Ramos (cell line): ENCODE data around the gene TMOD4.

Source experiments
- in situ Hi-C: fragments of 300-500 bp; cut with MboI; formaldehyde crosslinking; loops from one replicate; pipeline ENCODE4 v1.14.3; 2022; ENCODE audit warnings: low sequenced_read_pairs; ENCODE audit not compliant: unreplicated experiment

The TMOD4 gene

DNA sequence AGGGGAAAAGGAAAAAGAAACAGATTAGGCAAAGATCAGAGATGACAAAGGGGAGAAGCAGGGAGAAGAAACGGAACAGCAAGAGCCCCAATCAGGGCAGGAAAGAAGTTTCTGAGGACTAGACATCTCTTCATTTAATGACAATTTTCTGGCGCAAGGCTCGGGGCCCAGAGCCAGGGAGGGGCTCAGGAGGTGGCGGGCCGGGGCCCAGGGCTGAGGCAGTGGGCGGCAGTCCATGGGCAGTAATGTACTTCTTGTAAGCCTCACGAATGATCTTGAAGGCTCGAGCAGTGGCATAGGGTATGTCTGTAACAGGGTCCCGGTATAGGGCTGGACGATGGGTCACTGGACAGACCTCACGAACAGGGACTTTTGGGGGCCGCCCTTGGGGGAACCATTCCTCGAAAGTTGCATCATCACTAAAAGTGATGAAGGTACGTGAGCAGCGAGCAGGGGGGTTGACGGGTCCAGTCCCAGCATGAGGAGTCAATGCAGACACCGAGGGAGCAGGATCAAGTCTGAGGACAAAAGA lies 799 bp upstream of the TMOD4 start:
- in situ Hi-C loops = no loop called here

DNA sequence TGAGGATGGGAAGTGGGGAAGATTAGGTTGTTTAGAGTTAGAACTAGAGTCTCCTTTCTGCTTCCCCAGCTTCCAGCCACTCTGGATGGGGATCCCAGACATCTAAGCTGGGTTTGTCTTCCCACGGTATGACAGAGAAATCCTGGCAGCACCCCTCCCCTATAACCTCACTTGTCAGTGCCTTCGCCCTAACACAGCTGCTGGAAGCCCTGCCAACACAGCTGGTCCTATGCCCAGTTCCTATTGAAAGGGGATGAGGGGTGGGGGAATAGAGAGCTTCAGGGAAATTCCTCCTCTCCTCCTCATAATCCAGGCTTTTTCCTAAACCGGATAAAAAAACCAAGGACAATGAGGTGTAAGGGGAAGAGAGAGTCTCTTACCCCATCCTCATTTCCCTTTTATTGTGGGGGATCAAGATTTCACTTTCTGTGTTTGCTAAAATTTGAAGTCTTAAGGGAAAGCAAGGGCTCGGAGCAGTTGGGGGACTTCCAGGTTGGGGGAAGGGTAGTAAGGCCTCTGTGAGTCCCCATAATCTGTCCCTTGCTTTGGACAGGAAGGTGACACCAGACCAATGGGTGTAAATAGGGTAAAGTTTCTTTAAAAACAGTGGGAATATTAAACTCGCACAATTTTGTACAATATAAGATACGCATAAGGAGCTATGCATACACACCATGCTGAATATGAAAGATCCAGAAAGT lies 590 bp downstream of the TMOD4 start:
- in situ Hi-C loops = no loop called here

DNA sequence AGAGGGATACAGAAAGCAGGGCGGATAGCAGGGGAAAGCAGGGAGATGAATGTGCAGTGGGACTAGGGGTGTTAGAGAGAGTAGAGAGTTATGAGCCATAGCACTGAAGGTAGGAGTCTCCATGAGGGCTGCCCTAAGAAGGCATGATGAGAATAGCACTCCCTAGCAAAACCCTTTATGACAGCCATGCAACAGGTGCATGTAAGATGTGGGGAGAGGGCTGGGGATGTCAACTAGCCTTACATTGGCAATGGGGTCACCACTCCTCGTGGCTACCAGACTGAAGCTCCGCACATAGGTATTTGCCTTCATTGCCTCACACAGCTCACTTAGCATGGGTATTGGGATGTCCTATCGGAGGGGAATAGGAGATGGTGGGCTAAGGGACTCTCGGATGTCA lies 4.6 kb downstream of the TMOD4 start:
- in situ Hi-C loops = no loop called here

DNA sequence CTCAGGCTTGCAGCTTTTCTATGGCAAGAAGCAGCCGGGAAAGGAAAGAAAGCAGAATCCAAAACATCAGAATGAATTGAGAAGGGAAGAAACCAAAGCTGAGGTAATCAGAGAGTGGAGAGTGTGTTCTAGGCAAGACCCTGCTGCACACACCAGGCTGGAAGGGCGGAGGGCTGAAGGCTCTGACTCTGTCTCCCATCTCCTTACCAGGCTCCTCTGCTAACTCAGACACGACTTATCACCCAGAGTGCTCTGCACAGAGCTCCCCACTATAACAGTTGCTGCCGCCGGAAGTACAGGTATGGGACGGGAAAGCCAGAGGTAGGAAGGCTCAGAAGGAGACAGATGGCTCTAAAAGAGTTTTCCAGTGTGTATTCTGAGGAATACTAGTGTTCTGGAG lies 8.7 kb downstream of the TMOD4 start:
- in situ Hi-C loops = no loop called here

DNA sequence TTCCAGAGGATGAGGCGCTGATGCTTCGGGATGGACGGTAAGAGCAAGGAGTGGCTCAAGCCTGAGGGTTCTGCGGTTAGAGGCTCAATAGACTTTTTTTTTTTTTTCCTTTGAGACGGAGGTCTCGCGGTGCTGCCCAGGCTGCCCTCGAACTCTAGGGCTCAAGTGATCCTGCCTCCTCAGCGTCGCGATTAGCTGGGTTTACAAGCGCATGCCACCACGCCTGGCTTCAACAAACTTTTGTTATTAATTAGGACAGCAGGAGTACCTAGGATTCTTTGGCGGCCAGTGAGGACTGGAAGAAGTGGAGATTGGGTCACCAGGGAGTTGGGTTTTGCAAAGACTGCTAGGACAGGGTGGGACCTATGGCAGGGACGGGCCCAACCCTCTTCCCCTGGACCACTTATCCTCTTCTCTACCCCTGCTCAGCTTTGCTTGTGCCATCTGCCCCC lies 9.2 kb downstream of the TMOD4 start:
- in situ Hi-C loops = no loop called here

DNA sequence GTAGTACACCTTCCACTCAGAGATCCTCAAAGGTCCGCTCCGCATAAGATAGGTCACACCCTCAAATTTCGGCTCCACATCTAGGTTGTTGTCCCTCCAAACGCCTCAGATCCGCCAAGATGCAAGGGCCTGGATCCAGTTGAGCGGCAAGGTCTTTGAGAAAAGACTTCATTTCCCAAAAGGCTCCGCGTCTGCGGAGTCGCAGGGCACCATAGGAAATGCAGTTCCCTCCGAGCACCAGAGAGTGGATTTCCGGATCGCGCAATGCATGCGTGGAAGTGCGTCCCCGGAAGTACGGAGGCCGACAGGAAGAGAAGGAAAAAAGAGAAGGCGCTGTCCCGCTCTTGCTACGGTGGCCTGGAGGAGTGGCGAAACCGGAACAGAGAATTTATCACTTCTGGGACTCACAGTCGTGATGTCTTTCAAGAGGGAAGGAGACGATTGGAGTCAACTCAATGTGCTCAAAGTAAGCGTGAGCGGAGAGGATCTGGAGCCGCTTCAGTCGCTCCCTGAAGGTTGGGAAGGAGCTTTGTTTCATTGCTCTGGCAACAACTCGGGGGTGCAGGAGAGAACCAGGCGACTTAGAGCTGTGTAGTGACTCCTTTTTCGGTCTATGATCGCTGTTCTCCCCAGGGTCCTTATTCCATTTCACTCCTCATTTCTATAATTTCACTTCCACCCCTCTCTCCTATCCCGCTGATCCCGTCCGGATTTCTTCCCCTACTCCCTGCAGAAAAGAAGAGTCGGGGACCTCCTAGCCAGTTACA lies 9.9 kb downstream of the TMOD4 start, which contains the start of the genes LYSMD1 and SCNM1:
TSS of gene LYSMD1 (minus strand) at position 165 of the 767 bp plus-strand sequence. CDS start 644 bp downstream, outside the sequence.
TSS of gene SCNM1 (plus strand) at position 407 of the 767 bp plus-strand sequence. CDS start at position 416, 9 bp downstream.
- in situ Hi-C loops = no loop called here

DNA sequence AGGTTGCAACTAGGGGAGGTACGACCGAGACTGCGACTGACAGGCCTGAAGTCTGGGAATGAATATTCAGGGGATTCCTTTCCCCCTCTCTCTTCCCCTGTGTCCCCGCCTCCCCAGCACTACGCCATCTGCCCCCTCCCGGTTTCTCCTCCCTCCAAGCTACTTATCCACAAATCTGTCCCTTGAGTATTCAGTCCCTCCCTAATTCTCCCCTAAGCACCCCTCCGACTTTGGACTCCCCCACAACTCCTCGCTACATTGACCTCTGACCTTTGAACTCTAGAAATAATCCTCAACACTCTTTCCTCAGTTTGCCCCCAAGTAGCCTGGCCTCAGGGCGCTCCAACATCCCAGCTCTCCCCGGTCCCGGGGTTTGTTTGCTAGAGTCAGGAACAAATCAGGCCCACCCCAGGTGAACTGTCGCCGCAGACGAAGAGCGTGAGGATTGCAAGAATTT lies 10.5 kb downstream of the TMOD4 start:
- in situ Hi-C loops = no loop called here

DNA sequence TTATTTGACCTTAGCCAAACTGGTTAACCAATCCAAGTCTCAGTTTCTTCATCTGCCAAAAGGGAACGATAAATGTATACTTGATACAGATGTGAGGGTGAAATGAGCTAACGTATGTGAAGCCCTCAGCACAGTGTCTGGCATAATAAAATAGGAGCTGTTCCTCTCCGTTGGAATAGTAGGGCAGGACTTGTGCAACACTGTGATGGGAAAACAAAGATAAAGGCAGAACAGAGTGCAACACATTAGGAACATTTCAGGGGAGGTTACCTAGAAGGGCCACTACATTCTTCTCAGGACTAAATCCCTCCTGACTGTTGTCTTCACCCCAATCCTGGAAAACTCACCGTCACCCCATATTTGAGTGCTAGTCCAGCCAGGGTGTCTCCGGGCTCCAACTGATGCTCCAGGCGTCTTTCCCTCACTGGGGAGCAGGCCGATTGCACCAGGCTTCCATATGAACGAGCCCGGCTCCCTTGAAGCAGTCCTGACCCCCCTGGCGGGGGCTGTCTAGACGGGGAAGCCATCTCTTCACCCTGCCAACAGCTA lies 11.0 kb downstream of the TMOD4 start:
- in situ Hi-C loops = no loop called here

DNA sequence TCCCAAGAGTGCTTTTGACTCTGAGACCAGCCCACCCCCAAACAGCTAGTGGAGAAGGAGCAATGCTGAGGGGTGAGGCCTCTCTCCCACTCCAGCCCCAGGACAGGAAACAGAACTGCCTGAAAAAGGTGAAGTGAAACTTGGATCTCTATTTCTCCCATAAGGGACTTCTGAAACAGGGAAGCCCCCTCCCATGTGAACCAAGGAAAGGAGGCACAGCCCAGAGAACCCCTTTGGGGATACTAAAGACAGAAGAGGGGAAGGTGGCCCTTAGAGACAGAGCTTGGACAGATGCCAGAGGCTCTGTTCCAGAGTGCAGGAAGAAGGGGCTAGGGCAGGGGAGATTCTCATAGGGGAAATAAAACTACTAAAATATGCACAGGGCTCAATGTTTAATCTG lies 16.4 kb downstream of the TMOD4 start:
- in situ Hi-C loops = loop anchor here (10.0 kb wide), 1 partner anchor 65 kb away; no protein-coding TSS in a partner anchor

DNA sequence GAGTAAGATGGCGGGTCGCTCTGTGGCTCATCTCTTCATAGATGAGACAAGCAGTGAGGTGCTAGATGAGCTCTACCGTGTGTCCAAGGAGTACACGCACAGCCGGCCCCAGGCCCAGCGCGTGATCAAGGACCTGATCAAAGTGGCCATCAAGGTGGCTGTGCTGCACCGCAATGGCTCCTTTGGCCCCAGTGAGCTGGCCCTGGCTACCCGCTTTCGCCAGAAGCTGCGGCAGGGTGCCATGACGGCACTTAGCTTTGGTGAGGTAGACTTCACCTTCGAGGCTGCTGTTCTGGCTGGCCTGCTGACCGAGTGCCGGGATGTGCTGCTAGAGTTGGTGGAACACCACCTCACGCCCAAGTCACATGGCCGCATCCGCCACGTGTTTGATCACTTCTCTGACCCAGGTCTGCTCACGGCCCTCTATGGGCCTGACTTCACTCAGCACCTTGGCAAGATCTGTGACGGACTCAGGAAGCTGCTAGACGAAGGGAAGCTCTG lies 17.0 kb downstream of the TMOD4 start:
- in situ Hi-C loops = loop anchor here (10.0 kb wide), 1 partner anchor 64 kb away; no protein-coding TSS in a partner anchor

DNA sequence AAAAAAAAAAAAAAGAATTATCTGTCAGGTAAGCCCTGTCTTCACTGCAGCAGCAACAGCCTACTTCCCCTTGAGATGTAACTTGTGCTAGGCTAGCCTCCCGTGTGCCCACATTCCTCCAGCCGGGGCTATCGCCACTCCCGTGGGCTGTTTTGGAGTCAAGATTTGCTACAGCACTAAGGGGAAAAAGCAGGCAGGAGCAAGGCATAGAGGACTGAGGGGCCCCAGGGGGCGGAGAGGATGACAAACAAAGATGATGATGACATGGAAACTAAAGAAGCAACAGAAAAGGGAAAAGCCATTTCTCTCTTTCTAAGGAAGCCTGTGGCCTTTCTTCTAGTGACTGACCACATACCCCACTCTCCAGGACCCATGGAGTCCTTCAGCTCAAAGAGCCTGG lies 17.5 kb downstream of the TMOD4 start:
- in situ Hi-C loops = loop anchor here (10.0 kb wide), 1 partner anchor 64 kb away; no protein-coding TSS in a partner anchor

DNA sequence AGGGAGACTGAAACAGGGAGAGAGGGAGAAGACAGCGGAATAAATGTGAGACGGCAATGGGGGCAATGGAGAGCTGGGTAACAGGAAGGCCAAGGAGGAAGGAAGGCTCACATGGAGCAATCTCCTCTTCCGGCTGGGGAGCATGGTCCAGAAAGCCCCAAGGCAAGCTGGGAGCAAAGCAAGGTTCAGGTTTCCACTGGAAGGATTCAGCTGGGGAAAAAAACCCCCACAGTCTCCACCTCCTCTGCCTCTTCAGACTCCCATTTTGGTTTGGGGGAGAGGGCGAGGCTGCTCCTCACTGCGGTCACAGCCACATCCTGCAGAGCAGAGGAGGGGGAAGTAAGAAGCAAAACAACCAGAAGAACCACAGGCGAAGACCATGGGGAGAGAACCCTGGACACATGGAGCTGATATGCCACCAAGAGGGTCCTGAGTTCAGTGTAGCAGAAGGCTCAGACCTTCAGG lies 18.7 kb downstream of the TMOD4 start:
- in situ Hi-C loops = loop anchor here (10.0 kb wide), 1 partner anchor 62 kb away; no protein-coding TSS in a partner anchor

DNA sequence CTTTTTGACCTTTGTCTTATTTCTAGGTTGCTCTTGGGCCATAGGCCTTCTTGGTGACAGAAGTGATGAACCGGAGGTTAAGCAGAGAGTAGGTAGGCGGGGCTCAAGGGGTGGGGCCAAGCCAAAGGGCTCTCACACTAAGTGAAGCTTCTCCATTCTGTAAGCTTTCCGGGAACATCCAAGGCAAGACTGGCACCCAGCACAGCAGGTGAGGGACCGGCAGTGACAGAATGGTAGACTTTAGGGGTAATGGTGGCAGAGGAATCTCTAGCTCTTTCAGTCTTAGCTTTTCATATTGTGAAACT lies 19.3 kb downstream of the TMOD4 start, which contains the start of gene TNFAIP8L2:
TSS of gene TNFAIP8L2 (plus strand) at position 135 of the 305 bp plus-strand sequence. CDS start 2,049 bp downstream, outside the sequence.
- in situ Hi-C loops = loop anchor here (10.0 kb wide), 1 partner anchor 62 kb away; no protein-coding TSS in a partner anchor

DNA sequence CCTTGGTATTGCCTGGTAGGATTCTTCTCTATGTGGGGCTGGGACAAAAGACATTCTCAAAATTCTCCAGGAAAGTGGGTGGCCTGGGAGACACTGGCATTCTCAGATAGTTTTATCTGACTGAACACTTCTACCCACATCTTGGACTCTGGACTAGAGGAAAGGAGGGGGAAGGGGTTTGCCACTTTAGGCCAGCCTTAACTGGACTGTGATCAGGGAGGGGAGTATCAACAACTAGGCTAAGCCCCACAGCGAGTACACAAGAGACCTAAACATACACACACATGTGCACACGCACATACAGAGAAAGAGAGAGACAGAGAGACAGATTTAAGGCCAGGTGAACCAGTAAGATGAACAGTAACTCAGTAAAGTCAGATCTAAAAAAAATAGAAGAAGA lies 28.1 kb downstream of the TMOD4 start:
- in situ Hi-C loops = no loop called here

DNA sequence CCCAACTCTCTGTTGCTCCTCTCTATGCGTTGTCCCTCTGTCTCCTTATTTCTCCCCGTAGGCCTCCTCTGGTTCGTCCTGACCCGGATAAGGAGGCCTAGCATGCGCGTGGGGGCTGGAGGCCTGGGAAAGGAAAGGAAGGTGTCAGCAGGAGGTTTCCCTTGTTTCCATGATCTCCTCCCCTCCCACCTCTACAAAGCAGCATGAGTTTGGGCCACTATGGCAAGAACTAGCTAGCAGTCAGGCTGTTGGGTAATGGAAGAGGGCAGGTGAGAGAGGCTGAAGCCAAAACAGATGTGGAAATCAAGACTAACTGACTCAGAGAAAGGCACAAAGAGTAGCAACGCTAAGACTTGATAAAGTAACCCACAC lies 28.7 kb downstream of the TMOD4 start:
- in situ Hi-C loops = no loop called here

DNA sequence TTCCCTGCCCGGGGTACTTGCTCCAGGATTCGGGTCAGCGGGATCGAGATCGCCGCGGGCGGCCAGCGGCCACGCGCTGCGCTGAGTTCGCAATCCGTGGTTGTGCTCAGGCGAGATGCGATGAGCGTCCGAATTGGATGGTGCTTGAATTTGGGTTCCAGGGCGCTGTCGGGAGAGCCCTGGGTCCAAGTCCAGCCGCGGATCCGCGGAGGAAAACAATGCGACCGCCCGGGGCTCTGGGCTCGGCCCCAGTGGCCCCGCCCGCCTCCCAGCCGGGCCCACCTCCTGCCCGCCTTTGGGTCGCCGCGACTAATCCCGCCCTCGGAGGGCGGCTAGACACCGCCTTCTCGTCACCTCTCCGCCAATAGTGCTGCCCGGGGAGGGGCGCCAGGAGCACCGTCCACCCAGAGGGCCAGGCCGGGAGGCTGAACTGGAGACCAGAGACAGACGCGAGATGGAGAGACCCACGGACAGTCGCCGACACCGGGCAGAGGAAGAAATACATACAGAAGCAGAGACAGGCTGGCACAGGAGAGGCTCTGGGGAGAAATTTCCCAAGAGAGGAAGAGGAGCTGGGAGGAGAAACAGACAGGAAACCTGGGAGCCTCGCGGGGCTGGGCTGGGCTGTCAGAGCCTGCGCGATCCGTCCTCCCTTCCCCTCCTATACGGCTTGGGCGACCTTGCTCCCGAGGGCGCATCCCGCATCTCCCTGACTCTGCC lies 29.2 kb downstream of the TMOD4 start, which contains the start of gene SEMA6C:
TSS of gene SEMA6C (minus strand) at position 220 of the 720 bp plus-strand sequence. CDS start 4,010 bp downstream, outside the sequence.
- in situ Hi-C loops = no loop called here

DNA sequence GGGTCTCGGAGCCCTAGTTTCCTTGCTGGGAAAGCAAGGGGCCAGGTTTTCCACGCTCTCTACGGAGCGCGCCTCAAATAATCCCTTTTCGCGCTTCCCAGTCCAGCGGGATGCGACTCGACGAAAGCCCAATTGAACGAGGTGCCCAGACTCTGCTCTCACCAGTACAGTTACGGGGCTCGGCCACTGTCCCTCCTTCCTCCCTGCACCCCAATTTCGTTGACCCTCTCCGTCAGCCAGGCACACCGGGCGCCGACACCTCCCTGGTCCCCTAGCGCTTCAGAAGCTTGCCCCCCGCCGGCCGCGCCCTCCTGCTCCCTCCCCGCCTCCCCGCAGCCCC lies 29.7 kb downstream of the TMOD4 start:
- in situ Hi-C loops = no loop called here

DNA sequence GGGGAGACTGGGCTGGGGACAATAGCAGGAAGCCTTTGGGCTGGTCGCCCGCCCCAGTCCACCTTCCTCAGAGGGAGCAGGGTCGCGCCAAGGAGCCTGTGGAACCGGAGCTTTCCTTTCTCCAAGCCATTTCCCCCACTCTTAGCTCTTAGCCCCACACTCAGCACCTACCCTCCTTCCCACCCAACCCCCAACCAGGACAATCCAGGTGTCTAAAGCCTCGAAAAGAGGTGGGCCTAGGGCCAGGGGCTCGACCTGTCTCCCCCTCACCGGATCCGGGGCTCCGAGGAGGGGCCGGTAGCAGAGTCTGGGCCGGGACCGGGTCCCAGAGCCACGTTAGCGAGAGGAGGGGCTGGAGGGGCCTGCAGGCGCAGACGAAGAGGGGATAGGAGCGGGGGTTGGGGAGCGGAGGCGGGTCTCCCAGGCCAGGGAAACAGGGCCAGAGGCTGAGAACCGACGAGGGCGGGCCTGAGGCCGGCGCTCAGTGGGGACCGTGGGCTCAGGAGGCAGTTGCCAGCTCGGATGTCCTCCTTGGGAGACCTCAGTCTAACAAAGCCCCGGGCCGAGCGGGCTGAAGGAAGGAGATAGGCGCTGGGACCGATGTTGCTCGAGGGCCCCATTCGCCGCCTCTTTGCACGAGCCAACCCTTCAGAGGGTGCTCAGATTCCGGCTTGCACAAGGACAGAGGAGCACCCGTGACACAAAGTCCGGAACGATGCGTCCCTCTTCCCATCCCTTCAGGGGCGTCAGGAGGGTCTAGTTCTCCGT lies 30.3 kb downstream of the TMOD4 start:
- in situ Hi-C loops = no loop called here
